Transverse colon (tissue), 4 donors: ENCODE data around the gene FURIN. TPM values are rescaled to one million over a fixed set of nuclear protein-coding genes. Genes with fewer than 3 reads are reported as not detected.

Experiments
- DNase-seq: peaks from one replicate; pipeline ENCODE4 v3.0.0-alpha.2; 2019
- H3K27ac ChIP-seq, 4 donors: fragments of 200-600 bp; sonication (generic); 2 replicates each; pipeline ENCODE4 v1.5.1; 2016 to 2018; ENCODE audit warnings: inconsistent platforms in 4 of 4
- H3K27me3 ChIP-seq: fragments of 200-600 bp; sonication (generic); 2 replicates; pipeline ENCODE4 v1.5.1; 2017; ENCODE audit warnings: inconsistent platforms
- H3K36me3 ChIP-seq, 4 donors: fragments of 200-600 bp; sonication (generic); 2 replicates each; pipeline ENCODE4 v1.5.1; 2017 to 2019; ENCODE audit warnings: inconsistent platforms in 4 of 4
- H3K4me1 ChIP-seq, 4 donors: fragments of 200-600 bp; sonication (generic); 2 replicates each; pipeline ENCODE4 v1.5.1; 2017 to 2020; ENCODE audit warnings: inconsistent platforms in 4 of 4
- H3K4me3 ChIP-seq, 4 donors: fragments of 200-600 bp; sonication (generic); 1 replicate in 1 of 4; 2 replicates in 3 of 4; pipeline versions ENCODE4 v1.5.1 to v1.6.1; 2017 to 2019; ENCODE audit warnings: inconsistent platforms in 4 of 4
- H3K9me3 ChIP-seq, 2 donors: fragments of 200-600 bp; sonication (generic); 2 replicates each; pipeline ENCODE4 v1.5.1; 2017 to 2019; ENCODE audit warnings: inconsistent platforms in 2 of 2
- CTCF ChIP-seq, 5 experiments: fragments of 200-600 bp in 3 of 5; fragments of 450-650 bp in 2 of 5; sonication (generic) in 3 of 5; IDR thresholded peaks; 1 replicate in 2 of 5; 2 replicates in 3 of 5; pipeline ENCODE4 v1.5.1; 2016 to 2017; ENCODE audit warnings: antibody characterized with exemption in 5 of 5, inconsistent platforms in 3 of 5, mild to moderate bottlenecking in 2 of 5, moderate library complexity in 1 of 5
- EP300 ChIP-seq: sonication (generic); formaldehyde crosslinking; IDR thresholded peaks from one replicate; pipeline ENCODE4 v1.6.1; 2017; ENCODE audit warnings: antibody characterized with exemption, low read depth
- POLR2A ChIP-seq: fragments of 450-650 bp; IDR thresholded peaks from one replicate; pipeline ENCODE4 v1.6.1; 2016; ENCODE audit warnings: antibody characterized with exemption, mild to moderate bottlenecking, moderate library complexity
- POLR2AphosphoS5 ChIP-seq, 3 donors: sonication (generic); formaldehyde crosslinking; IDR thresholded peaks; one replicate each; pipeline ENCODE4 v1.6.1; 2016; ENCODE audit warnings: antibody characterized with exemption in 3 of 3
- WGBS, 2 donors: methylation state at CpG; one replicate each; pipeline ENCODE4 v1.1.5; 2018; ENCODE audit warnings: low coverage in 1 of 2; 5-methylcytosine and 5-hydroxymethylcytosine counted together
- in situ Hi-C, 4 donors: fragments of 200-750 bp; cut with MboI; loops; one replicate each; pipeline versions ENCODE4 v1.15.0 to v1.15.1; 2017; ENCODE audit warnings: low sequenced_read_pairs in 3 of 4, low pct_ligation_motif_present in 1 of 4, low pct_unique_long_range_greater_than_20kb in 1 of 4
- intact Hi-C: fragments of 100-400 bp; cut with DNase I; formaldehyde crosslinking; loops from one replicate; pipeline ENCODE4 v1.15.1; 2023; ENCODE audit warnings: low total_unique reads
- total RNA-seq, 4 donors: library from RNA; depleted of rRNA; stranded (reverse); fragments of >200 nt; gene quantifications; one replicate each; pipeline ENCODE4 v1.1.0, GENCODE V29; 2016

The FURIN gene
- total RNA-seq, 4 donors from 2014 or later = 64.6 to 109 (median 80.6) TPM

- peaks cover 0 to 82% (median 31%) of the 10 kb centered on the region in 4 donors for H3K36me3 ChIP-seq
- 86% methylated on average over 24 of the region's 25 CpGs; no CpG with 5 or more reads in 1 of the 2 donors for WGBS, 2 donors
Observed at GRCh38 chr15:90915808-90916440, 47.5 kb downstream of the FURIN start.

DNA sequence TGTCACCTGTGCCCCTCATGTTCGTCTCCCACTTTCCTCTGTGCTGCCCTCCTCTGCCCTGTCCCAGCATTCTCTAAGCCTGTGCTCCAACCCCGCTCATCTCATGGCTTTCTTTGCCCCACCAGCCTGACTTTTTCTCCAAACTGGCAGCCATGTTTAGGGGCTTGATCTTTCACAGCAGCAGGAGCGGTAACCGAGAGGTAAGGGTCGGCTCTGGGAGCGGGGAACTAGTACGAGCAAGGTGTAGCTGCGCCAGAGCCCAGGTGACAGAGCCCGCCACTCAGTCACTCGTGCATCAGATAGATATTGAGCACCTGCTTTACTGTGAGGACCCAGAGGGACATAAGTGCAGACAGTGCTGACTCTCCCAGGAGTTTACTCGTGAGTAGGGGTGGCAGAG is 48.1 kb downstream of the FURIN start:
- Histone ChIP-seq H3K9me3 (no peaks in the 10 kb centered on the region), H3K27ac (no peak overlapping the region), H3K36me3 (peaks cover 0 to 82% (median 28%) of the 10 kb centered on the region in 4 donors), H3K27me3 (no peaks in the 10 kb centered on the region), H3K4me1 (no peaks in the 10 kb centered on the region), H3K4me3 (no peak overlapping the region)
- TF ChIP-seq CTCF (IDR thresholded peaks at IDR 0.05) = no peak
- no peak for TF ChIP-seq POLR2AphosphoS5 (IDR thresholded peaks at IDR 0.05)
- TF ChIP-seq EP300 = no peak
- TF ChIP-seq POLR2A = no peak
- in situ Hi-C loops (no loop called here), intact Hi-C loops (no loop called here)
- DNase-seq = no peak
- WGBS, 2 donors = 93% methylated on average over 3 to 11 of the region's 11 CpGs

More at GRCh38 chr15:90915808-90916440, 47.5 kb downstream of the FURIN start:
- in situ Hi-C loops (no loop called here), intact Hi-C loops (no loop called here)
- Histone ChIP-seq H3K27me3 (no peaks in the 10 kb centered on the region), H3K4me1 (no peaks in the 10 kb centered on the region), H3K4me3 (no peak overlapping the region), H3K27ac (peak overlapping the region in 1 of 4 donors; percentile 11), H3K9me3 (no peaks in the 10 kb centered on the region)
- DNase-seq = peak; percentile 53
- TF ChIP-seq POLR2AphosphoS5 (IDR thresholded peaks at IDR 0.05) = no peak
- TF ChIP-seq POLR2A = no peak
- TF ChIP-seq CTCF (IDR thresholded peaks at IDR 0.05) = no peak
- TF ChIP-seq EP300 = no peak

- Histone ChIP-seq H3K27ac (no peak overlapping the region), H3K36me3 (peaks cover 0 to 71% (median 23%) of the 10 kb centered on the region in 4 donors), H3K9me3 (no peaks in the 10 kb centered on the region), H3K4me1 (no peaks in the 10 kb centered on the region), H3K4me3 (no peak overlapping the region), H3K27me3 (no peaks in the 10 kb centered on the region)
- in situ Hi-C loops = no loop called here
- no peak for TF ChIP-seq EP300
- no peak for TF ChIP-seq POLR2AphosphoS5 (IDR thresholded peaks at IDR 0.05)
- no peak for DNase-seq
- intact Hi-C loops = no loop called here
- WGBS, 2 donors = 96% methylated on average over 12 of the region's 12 CpGs; no CpG with 5 or more reads in 1 of the 2 donors
Observed at GRCh38 chr15:90917569-90917968, 49.2 kb downstream of the FURIN start.

DNA sequence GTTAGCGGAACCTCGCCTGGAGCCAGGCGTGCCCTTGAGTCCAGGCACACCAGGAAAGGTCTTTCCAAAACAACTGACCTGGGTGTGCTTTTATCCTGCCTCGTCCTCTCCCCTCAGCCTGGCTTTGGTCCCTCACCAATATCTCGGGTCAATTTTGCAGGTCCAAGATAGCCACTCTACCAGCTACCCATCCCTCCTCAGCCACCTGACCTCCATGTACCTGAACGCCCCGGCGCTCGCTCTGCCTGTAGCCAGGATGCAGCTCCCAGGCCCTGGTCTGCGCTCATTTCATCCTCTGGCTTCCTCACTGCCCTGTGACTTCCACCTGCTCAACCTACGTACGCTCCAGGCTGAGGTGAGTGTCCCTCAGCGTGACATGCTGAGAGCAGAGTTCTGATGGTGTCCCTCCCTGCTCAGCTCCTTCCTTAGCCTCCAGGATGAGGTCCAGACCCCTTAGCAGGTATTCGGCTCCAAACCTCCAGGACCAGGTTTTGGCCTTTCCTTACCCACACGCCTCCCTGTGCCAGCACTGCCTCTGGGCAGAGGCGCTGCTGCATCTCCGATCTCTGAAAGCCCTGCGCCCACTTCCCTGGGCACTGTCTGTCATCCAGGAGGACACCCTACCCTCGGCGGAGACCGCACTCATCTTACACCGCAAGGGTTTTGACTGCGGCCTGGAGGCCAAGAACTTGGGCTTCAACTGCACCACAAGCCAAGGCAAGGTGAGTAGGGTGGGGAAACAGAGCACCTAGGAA is 49.8 kb downstream of the FURIN start:
- intact Hi-C loops = no loop called here
- in situ Hi-C loops = no loop called here
- DNase-seq = no peak
- no peaks in the 10 kb centered on the region for H3K4me1 ChIP-seq
- H3K27ac ChIP-seq = no peak overlapping the region
- no peaks in the 10 kb centered on the region for H3K27me3 ChIP-seq
- TF ChIP-seq POLR2AphosphoS5 (IDR thresholded peaks at IDR 0.05) = no peak
- no peak for TF ChIP-seq CTCF (IDR thresholded peaks at IDR 0.05)
- no peak for TF ChIP-seq POLR2A
- TF ChIP-seq EP300 = no peak
- H3K36me3 ChIP-seq = peaks cover 0 to 64% (median 19%) of the 10 kb centered on the region in 4 donors
- no peak overlapping the region for H3K4me3 ChIP-seq
- no peaks in the 10 kb centered on the region for H3K9me3 ChIP-seq
- WGBS, 2 donors = 96 to 100% methylated on average over 4 to 22 of the region's 23 CpGs
